ENCODE results near the gene SOD1.
"Not testable (repeated sequence)": the region's sequence is repeated elsewhere in the genome, so short reads cannot be mapped to it uniquely, and the experiment has no call there.

SOD1 gene

DNA sequence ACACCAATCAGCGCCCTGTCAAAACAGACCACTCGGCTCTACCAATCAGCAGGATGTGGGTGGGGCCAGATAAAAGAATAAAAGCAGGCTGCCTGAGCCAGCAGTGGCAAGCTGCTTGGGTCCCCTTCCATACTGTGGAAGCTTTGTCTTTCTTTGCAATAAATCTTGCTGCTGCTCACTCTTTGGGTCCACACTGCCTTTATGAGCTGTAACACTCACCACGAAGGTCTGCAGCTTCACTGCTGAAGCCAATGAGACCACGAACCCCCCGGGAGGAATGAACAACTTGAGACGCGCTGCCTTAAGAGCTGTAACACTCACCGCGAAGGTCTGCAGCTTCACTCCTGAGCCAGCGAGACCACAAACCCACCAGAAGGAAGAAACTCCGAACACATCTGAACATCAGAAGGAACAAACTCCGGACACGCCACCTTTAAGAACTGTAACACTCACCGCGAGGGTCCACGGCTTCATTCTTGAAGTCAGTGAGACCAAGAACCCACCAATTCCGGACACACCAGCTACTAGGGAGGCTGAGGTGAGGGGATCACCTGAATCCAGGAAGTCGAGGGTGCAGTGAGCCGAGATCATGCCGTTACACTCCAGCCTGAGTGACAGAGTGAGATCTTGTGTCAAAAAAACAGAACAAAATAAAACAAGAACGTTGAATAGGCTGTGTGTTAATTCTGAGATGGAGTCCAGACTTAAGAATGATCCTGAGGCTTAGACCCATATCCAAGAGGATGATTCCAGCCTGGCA lies 4.5 kb upstream of the SOD1 start:
- in situ Hi-C loops (cut with MboI; ENCODE audit: low sequenced_read_pairs): not testable (repeated sequence)

DNA sequence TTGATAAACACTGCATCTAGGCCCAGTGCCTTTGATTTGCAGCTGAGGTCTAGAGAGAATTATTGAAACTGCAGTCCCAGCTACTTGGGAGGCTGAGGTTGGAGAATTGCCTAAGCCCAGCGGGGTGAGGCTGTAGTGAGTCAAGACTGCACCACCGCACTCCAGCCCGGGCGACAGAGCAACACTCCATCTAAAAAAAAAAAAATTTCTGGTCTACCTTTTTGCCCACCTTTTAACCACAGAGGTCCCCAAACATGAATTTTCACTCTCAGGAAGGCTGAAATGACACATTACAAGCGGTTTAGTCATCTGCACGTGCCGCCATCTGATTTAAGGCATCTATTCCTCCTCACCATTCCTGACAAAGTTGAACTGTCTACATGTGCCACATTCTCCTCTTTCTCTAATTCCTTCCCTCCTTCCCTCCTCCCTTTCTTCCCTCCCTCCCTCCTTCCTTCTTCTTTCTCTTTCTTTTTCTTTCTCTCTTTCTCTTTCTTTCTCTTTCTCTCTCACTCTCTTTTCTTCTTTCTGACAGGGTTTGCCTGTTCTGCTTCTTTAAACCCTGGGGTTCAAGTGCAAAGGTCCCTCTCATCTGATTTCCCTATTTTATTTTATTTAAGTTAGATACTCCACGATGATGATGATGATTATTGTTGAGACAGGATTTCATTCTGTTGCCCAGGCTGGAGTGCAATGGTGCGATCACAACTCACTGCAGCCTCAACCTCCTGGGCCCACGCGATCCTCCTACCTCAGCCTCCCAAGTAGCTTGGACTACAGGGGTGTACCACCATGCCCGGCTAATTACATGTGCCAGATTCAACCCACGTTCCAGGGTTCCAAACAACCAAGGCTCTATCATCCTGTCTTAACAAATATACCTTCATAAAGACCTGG lies 3.0 kb upstream of the SOD1 start:
- in situ Hi-C loops (cut with MboI; ENCODE audit: low sequenced_read_pairs): no loop called here

DNA sequence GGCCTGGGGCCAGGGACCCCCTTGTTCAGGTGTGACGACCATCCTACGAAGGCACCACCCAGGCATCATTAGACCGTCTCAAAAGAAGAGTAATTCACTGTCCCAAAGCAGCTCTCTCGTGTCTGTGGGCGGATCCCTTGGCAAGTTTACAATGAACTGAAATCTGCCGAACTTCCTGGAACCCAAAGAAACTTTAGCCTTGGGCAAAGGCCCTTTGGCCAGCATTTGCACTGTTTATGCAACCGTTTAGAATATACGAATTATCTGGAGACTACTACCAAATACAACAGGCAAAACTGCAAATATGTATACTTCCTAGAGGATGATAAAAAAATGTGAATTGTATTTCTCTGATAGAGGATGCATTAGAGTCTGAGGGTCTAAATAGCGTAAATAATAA lies 1.4 kb upstream of the SOD1 start:
- in situ Hi-C loops (cut with MboI; ENCODE audit: low sequenced_read_pairs): no loop called here

DNA sequence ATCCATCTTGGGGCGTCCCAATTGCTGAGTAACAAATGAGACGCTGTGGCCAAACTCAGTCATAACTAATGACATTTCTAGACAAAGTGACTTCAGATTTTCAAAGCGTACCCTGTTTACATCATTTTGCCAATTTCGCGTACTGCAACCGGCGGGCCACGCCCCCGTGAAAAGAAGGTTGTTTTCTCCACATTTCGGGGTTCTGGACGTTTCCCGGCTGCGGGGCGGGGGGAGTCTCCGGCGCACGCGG lies 282 bp upstream of the SOD1 start:
- in situ Hi-C loops (cut with MboI; ENCODE audit: low sequenced_read_pairs): no loop called here

DNA sequence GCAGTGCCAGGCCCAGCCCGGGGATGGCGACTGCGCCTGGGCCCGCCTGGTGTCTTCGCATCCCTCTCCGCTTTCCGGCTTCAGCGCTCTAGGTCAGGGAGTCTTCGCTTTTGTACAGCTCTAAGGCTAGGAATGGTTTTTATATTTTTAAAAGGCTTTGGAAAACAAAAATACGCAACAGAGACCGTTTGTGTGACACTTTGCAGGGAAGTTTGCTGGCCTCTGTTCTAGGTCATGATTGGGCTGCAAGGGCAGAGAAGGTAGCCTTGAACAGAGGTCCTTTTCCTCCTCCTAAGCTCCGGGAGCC lies 719 bp downstream of the SOD1 start:
- in situ Hi-C loops (cut with MboI; ENCODE audit: low sequenced_read_pairs): no loop called here

DNA sequence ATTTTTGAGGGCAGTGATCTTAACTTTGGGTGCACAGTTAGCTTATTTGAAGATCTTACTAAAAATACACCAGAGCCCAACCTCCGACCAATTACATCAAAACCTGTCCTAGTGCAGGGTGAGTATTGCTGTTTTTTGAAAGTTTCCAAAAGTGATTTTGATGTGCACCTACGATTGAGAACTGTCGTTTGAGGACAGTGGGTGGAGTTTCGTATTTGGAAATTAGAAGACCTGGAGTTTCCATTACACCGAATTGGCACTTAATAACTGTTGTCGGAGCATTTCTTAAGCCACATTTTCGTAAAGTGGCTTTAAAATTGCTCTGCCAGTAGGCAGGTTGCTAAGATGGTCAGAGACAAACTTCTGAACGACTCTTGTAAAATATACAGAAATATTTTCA lies 1.1 kb downstream of the SOD1 start:
- in situ Hi-C loops (cut with MboI; ENCODE audit: low sequenced_read_pairs): no loop called here

DNA sequence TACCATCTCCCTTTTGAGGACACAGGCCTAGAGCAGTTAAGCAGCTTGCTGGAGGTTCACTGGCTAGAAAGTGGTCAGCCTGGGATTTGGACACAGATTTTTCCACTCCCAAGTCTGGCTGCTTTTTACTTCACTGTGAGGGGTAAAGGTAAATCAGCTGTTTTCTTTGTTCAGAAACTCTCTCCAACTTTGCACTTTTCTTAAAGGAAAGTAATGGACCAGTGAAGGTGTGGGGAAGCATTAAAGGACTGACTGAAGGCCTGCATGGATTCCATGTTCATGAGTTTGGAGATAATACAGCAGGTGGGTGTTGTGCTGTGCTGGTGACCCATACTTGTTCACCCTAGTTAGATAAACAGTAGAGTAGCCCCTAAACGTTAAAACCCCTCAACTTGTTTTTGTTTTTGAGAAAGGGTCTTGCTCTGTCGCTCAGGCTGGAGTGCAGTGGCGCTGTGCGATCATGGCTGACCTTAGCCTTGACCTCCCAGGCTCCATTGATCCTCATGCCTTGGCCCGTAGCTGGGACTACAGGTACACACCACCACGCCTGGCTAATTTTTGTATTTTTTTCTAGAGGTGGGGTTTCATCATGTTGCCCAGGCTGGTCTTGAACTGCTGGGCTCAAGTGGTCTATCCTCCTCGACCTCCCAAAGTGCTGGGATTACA lies 4.2 kb downstream of the SOD1 start:
- in situ Hi-C loops (cut with MboI; ENCODE audit: low sequenced_read_pairs): no loop called here

DNA sequence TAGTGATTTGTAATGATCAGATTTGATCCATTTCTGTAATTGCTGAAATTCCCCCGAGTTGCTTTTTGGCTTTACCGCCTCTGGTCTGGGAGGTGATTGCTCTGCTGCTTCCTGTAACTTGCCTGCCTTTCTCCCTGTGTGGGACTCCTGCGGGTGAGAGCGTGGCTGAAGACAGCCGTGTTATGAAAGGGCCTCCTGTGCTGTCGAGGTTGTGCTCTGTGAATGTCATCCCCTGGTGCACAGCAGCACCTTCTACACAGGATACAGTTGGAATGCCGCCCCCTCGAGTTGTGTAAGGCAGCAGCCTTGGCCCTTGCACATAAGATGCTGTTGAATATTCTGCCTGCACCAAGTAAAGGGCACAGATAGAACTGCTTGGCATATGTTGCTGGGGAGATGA lies 5.9 kb downstream of the SOD1 start:
- in situ Hi-C loops (cut with MboI; ENCODE audit: low sequenced_read_pairs): no loop called here

DNA sequence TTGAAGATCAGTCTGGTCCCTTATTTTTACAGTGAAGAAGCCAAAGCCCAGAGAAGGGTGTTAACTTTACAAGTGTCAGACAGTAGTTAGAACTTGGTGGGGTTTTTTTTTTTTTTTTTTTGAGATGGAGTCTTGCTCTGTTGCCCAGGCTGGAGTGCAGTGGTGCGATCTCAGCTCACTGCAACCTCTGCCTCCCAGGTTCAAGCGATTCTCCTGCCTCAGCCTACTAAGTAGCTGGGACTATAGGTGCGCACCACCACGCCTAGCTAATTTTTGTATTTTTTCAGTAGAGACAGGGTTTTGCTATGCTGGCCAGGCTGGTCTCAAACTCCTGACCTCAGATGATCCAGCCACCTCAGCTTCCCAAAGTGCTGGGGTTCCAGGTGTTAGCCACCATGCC lies 6.4 kb downstream of the SOD1 start:
- in situ Hi-C loops (cut with MboI; ENCODE audit: low sequenced_read_pairs): not testable (repeated sequence)

DNA sequence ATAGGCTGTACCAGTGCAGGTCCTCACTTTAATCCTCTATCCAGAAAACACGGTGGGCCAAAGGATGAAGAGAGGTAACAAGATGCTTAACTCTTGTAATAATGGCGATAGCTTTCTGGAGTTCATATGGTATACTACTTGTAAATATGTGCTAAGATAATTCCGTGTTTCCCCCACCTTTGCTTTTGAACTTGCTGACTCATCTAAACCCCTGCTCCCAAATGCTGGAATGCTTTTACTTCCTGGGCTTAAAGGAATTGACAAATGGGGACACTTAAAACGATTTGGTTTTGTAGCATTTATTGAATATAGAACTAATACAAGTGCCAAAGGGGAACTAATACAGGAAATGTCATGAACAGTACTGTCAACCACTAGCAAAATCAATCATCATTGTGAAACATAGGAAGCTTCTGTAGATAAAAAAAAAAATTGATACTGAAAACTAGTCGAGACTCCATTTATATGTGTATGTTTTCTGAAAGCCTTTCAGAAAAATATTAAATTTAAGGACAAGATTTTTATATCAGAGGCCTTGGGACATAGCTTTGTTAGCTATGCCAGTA lies 7.0 kb downstream of the SOD1 start:
- in situ Hi-C loops (cut with MboI; ENCODE audit: low sequenced_read_pairs): no loop called here

DNA sequence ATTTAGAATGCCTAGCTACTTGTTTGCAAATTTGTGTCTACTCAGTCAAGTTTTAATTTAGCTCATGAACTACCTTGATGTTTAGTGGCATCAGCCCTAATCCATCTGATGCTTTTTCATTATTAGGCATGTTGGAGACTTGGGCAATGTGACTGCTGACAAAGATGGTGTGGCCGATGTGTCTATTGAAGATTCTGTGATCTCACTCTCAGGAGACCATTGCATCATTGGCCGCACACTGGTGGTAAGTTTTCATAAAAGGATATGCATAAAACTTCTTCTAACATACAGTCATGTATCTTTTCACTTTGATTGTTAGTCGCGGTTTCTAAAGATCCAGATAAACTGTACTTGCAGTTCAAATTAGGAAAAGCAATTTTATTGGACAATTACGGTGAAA lies 7.6 kb downstream of the SOD1 start:
- in situ Hi-C loops (cut with MboI; ENCODE audit: low sequenced_read_pairs): no loop called here

DNA sequence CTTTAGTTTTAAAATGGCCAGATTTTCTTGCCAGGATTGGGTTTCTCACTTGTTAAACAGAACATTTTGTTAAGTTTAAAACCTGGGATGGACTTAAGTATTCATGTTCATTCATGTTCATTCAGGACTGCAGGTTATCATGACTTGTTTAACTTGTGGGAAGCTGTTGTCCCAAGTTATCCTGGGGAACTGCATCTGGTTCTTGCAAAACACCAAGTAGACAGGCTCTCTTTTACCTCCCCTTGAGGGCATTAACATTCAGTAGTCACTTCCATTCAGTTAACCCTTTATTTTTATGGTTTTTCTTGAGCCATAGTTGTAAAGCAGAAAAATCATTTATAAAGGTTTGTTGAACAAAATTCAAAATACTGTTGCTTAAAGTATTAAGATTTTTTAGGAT lies 8.1 kb downstream of the SOD1 start:
- in situ Hi-C loops (cut with MboI; ENCODE audit: low sequenced_read_pairs): no loop called here

DNA sequence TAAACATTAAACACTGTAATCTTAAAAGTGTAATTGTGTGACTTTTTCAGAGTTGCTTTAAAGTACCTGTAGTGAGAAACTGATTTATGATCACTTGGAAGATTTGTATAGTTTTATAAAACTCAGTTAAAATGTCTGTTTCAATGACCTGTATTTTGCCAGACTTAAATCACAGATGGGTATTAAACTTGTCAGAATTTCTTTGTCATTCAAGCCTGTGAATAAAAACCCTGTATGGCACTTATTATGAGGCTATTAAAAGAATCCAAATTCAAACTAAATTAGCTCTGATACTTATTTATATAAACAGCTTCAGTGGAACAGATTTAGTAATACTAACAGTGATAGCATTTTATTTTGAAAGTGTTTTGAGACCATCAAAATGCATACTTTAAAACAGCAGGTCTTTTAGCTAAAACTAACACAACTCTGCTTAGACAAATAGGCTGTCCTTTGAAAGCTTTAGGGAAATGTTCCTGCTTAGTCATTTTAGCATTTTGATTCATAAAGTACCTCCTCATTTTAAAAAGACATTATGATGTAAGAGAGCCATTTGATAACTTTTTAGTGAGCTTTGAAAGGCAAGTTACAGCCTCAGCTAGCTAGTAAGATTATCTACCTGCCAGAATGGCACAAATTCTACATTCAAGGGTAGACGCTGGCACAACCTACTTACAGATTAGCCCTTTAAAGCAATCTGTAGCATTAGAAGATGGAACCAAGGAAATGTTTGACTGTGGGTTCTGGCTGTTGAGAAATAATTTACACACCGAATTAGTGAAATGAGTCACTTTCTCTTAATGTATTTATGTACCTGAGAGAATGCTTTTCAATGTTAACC lies 9.4 kb downstream of the SOD1 start:
- in situ Hi-C loops (cut with MboI; ENCODE audit: low sequenced_read_pairs): no loop called here

DNA sequence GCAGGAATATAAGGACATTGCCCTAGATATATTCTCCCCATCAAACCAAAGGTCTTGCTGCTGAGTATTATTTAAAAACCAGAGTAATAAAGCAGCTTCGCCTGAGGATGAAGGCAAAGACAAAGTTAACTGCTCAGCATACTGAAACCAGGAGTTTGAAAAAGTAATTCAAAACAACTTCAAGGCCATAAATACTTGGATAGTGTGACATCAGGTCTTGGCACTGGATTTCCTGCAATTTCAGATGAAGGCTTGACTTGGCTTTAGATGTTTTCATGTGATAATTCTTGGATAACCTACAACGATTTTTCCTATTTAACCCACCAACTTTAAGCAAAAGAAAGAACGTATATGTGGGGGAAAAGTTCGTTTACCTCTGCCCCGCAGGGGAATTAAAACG lies 10.6 kb downstream of the SOD1 start:
- in situ Hi-C loops (cut with MboI; ENCODE audit: low sequenced_read_pairs): no loop called here

DNA sequence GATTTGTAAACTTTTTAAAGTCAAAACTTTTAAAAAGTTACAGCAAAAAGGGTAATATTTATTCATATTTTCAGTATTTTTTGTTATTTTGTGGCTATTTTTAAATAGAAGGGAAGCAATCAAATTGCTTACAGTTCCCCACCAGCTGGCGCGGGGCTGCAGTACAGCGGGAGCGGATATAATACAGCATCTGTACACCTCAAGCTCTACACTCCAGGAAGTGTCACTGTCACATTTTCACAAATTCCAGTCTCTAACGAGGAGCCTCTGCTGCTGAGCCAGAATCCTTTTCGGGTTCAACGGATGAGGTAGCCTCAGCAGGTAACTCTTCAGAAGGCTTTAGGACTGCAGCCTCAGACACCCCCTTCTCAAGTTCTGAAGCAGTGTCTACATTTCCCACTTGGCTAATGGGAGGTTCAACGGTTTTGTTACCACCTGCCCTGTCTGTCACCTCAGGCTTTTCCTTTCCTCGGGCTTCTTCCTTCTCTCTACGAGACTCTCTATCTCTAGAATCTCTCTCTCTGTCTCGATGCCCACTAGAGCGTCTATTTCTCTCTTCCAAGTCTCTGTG lies 11.7 kb downstream of the SOD1 start:
- in situ Hi-C loops (cut with MboI; ENCODE audit: low sequenced_read_pairs): no loop called here

DNA sequence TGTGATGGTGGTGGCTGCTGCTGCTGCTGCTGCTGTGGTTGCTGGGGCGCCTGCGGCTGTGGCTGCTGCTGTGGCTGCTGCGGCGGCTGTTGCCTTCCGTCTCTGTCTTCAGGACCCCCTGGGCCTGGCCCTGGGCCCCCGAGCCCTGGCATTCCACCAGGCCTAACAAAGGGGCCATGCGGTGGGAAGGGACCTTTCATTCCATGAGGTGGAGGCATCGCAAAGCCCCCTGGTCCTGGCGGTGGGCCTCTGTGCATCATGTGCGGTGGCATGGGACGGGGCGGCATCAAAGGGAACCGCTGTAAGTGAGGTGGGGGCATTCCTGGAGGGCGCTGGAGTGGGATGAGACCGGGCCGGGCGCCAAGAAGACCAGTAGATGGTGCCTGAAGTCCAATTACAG lies 12.4 kb downstream of the SOD1 start:
- in situ Hi-C loops (cut with MboI; ENCODE audit: low sequenced_read_pairs): no loop called here

DNA sequence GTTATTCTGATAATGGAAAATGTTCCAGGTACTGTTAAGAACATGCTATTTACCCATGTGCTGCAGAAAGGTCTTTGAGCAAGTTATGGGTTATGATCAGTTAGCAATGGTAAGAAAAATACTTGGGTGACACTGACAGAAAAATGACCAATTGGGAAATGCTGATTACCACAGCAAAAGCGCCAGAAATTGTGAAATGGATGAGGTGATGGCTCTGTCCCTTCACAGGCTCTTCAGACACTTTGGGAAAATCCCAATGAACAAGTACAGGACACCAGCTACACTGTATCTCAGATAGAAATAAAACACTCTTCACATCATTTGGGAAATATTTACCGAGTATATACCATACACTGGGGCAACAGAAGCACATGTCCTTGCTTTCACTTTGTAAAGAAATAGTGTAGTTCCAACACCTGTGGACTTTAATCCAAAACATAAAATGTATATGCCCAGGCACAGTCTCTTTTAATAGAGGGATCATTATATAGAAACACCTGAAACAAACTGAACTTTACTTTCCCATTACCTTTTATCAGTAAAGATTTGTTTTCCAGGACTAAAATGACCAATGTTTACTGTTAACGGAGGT lies 13.9 kb downstream of the SOD1 start:
- in situ Hi-C loops (cut with MboI; ENCODE audit: low sequenced_read_pairs): no loop called here

DNA sequence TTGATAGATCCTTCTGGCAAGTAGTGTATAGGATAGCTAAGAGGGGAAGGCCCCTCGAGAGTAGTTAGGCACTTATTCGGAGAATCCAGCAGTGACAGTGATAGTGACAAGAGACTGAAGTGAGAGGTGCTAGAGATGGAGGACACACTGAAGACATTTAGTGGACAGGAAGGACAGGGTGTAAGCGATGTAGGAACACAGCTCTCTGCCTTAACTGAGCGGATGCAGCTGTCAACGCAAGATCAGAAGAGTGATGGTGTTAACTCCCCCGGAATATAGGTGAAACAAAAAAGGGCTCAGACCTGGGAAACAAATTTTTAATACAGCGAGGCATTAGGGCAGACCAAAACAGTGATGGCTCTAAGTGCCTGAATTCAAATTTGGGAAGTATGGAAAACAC lies 15.8 kb downstream of the SOD1 start:
- in situ Hi-C loops (cut with MboI; ENCODE audit: low sequenced_read_pairs): no loop called here

DNA sequence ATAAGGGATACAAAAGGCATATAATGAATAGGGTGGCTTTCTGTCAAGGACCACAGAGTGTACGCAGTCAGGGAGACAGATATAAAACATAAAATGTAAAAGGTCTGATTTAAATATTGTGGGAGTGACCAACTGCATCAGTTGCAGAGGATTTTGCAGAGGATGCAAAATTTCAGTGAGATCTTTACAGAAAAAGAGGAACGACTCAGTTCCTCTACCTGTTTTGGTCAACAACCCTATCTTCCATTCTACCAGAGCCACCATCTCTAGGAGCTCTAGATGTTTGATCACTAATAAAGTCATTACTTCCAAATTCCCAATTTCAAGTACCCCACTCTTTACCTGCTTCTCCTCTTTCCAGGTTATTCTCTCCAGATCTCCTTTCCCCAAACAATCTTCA lies 16.5 kb downstream of the SOD1 start:
- in situ Hi-C loops (cut with MboI; ENCODE audit: low sequenced_read_pairs): no loop called here

DNA sequence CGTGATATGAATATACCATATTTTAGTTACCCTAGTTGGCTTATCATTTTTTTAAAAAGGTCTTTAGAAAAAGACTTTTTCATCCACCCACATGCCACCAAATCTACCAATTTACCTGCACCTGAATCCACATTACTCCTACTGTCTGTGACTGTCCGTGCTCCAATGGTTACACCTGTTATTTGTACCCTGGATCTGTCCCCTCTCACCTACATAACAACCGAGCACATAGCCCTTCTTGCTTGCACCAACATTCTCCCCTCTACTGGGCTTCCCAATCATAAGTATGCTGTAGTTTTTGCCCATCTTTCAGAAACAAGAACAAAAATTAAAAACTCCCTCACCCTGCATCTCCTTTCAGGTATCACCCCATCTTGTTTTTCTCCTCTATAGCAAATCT lies 17.6 kb downstream of the SOD1 start:
- in situ Hi-C loops (cut with MboI; ENCODE audit: low sequenced_read_pairs): no loop called here

Data from HL-60/S4 (cell line).